Body of pancreas (tissue), 4 donors: ENCODE results near the gene ARL6.

Experiments
- POLR2A ChIP-seq, 3 donors: fragments of 450-650 bp; IDR thresholded peaks; one replicate each; pipeline ENCODE4 v1.6.1; 2016; ENCODE audit warnings: antibody characterized with exemption in 3 of 3, mild to moderate bottlenecking in 2 of 3
- TF ChIP-seq, protein P1 (sequence below), 7 experiments: fragments of 450-650 bp in 4 of 7; fragments of 200-600 bp in 3 of 7; sonication (generic) in 3 of 7; IDR thresholded peaks; one replicate each; pipeline ENCODE4 v1.5.1; 2016 to 2019; ENCODE audit warnings: antibody characterized with exemption in 7 of 7

DNA sequence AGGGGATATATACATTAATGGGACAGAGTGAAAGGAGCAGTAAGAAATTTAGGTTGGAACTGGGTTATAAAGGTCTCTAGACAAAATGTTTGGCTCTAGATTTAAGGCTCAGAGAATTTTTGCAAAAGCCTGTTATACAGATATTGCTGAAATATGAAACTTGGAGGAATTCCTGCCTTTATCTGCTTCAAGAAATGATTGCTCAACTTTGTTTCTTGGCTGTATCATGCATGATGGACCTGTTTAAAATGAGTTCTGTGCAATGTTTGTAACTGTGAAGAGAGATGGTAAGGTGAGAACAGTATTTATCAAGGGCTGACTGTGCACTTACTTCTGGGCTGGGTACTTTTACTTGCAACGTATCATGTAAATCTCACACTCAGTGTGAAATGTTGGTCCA, 60.5 kb downstream of the ARL6 start:
- TF ChIP-seq, protein P1, sequence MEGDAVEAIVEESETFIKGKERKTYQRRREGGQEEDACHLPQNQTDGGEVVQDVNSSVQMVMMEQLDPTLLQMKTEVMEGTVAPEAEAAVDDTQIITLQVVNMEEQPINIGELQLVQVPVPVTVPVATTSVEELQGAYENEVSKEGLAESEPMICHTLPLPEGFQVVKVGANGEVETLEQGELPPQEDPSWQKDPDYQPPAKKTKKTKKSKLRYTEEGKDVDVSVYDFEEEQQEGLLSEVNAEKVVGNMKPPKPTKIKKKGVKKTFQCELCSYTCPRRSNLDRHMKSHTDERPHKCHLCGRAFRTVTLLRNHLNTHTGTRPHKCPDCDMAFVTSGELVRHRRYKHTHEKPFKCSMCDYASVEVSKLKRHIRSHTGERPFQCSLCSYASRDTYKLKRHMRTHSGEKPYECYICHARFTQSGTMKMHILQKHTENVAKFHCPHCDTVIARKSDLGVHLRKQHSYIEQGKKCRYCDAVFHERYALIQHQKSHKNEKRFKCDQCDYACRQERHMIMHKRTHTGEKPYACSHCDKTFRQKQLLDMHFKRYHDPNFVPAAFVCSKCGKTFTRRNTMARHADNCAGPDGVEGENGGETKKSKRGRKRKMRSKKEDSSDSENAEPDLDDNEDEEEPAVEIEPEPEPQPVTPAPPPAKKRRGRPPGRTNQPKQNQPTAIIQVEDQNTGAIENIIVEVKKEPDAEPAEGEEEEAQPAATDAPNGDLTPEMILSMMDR (IDR thresholded peaks at IDR 0.05) = no peak
- no peak for TF ChIP-seq POLR2A (IDR thresholded peaks at IDR 0.05)
